Colon (tissue), 2 donors: ENCODE results near the gene ABTB2.
"Not testable (repeated sequence)": the region's sequence is repeated elsewhere in the genome, so short reads cannot be mapped to it uniquely, and the experiment has no call there.

Experiments
- FAIRE-seq: peaks from 2 replicates; lab custom pipeline; 2012; peaks lifted over from hg19 to GRCh38; lab: Jason Lieb, UNC
- donor health status: control.
- donor health status: control.

The ABTB2 gene

DNA sequence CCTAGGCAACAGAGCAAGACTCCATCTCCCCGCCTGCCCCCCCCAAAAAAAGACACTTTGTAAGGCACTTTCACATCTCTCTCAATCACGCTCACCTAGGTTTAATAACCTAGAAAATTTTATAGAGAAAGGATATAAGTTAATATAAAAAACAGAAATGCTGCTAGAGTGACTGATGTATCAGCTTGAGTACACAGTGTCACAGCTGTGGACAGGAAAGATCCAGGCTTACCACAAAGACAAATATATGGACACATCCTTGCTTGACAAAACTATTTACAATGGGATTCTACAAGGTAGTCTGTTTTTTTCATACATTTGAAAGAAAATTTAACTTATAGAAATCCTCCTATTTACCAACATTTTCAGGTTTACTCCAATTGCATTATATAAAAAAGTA lies 96.7 kb downstream of the ABTB2 start:
- no peak for FAIRE-seq

DNA sequence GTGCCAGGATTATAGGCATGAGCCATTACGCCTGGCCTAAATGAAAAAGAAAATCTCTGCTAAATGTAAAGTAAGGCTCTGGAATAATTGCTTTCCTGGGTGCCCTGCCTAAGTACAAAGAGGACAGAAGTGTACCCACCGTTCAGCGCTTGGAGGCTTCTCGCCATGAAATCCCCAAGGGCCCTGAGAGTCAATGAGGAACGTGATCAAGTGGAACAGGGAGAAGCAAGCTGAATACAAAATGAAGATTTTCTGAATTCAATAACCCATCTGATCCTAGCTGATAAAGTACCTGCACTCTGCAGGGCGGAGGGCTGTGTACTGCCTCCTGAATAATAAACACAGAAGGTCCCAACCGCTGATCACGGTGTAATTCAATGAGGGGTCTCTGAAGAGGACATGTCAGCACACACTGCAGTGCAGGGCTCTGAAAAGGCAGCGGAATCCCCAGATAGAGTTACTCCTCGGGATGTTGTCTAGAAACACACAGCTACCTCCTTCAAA lies 97.7 kb downstream of the ABTB2 start:
- no peak for FAIRE-seq

DNA sequence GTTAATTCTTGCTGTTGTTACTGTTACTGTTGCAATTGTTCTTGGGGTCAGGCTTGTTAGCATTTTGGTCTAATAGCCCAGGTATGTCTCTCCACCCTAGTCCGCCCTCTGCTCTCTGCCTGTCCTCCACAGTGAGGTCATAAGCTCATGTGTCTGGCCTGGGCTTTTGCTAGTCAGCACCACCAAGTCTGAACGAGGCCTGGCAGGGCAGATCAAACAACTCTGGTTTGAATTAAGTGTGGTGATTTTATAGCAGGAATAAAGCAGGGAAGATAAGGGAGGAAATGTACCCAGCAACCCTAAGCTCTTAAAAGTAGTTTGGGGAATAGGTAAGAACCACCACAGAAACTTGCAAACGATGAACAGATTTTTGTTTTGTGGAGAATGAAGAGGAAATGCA lies 98.7 kb downstream of the ABTB2 start:
- FAIRE-seq: no peak

DNA sequence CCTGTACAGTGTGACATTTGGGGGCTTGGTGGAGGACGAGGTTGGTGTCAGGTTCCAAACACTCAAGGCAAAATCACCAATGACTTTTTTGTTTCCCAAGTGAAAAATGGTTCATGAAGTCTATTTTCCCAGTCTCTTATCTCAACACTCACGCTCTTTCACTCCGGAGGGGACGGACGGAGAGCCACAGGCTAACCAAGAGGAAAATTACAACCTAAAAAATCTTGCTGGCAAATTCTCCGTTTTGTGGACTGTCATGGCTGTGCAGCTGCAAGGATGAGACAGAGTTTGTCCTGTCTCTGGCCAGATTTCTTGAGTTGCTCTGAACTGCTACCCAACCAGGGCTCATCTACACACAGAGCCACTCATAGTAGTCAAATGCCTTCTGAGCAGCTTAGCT lies 101.2 kb downstream of the ABTB2 start:
- no peak for FAIRE-seq

DNA sequence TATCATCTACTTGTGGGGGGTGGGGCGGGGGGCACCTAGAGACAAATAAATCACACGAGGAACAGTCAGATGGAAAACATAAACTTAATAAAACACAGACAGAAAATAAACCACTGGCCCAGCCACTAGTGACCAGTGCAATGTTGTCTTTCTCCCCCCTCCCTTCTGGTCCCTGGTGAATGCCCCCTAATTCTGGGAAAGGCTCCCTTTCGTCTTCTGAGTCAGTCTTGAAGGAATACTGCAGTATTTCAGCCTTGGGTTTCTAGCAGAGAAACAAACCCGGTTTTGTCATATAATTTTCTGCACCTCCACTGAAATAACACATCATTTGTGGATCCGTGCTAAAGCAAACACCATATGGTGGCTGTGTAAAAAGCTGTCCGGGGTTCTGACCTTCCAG lies 101.7 kb downstream of the ABTB2 start:
- FAIRE-seq: no peak

DNA sequence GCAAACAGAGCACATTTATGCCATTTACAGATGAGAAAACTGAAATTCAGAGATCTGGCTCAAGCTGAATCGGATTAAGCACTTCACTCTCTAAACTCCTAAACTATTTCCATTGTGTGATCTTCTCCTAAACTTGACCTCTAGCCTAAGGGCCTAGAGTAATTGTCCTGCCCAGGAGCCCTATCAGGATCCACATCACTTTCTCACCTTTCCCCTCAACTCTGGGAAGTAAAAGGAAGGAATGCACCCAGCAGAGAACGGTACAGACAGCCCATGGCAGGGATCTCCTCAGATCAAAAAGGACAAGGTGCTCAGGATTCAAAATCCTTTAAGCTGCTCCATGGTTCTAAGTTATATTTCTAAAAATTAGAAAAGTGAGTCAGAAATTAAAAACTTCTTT lies 102.7 kb downstream of the ABTB2 start:
- no peak for FAIRE-seq

DNA sequence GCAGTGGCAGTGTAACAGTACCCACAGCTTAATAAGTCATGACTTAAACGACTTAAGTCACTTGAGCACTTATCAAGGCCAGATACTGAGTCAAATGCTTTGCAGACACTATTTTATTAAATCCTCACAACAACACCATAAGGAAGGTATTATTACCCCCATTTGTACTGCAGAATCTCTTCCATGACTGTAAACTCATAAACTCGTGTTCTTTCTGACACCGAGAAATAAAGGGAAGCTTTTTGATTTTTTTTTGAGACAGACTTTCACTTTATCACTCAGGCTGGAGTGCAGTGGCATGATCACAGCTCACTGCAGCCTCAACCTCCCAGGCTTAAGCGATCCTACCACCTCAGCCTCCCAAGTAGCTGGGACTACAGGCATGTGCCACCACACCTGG lies 103.8 kb downstream of the ABTB2 start:
- FAIRE-seq: no peak

DNA sequence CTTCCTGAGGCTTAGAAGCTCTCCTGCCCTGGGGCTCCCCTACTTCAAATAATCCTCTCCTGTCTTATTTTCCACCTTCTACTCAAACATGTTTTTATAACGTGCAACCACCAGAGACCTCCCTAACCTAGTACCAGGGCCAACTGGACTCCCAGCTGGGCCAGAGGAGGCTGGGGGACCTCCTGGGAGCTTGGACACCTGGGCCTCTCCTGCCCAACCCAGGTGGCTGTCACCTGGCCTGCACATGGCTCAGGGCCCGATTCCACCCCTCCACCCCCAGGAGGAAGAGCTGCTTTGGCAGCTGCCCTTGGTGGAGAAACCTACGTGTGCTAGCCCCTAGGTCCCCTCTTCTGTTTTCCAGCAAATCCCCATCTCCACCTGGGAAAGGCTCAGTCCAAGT lies 105.2 kb downstream of the ABTB2 start:
- FAIRE-seq: no peak

DNA sequence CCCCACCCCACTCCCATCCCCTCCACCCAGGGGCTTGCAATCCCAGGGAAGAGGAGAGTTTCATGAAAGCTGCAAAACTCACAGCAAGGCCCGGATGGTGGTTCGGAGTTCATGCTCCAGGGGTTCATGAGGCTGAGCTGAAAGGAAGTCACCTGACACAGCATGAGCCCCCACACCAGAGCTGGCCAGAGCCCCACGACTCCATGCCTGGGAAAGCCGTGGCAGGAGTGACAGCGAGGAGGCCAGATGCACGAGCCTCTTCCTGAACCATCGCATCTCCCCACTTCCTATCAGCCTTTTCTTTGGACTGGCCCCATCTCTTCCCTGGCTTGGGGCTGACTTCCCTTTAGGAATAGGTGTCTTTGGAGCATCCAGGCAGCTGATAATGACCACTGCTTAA lies 105.8 kb downstream of the ABTB2 start:
- no peak for FAIRE-seq

DNA sequence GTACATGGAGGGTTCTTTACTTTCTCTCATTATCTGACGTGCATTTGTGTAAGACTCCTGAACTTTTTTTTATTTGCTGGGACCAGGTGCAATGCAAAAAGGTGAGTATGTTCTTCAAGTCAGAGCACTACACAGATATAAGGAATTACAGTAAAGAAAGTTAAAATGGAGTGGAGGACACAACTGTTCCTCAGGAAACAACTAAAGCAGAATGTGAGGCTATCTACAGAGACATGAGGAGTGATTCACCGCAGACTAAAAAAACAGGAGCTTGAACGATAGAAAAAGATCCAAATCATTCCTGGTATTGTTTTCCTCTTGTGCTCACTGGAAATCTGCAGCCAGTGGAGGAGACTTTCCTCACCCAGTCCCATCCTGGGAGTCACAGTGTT lies 106.2 kb downstream of the ABTB2 start:
- FAIRE-seq: no peak

DNA sequence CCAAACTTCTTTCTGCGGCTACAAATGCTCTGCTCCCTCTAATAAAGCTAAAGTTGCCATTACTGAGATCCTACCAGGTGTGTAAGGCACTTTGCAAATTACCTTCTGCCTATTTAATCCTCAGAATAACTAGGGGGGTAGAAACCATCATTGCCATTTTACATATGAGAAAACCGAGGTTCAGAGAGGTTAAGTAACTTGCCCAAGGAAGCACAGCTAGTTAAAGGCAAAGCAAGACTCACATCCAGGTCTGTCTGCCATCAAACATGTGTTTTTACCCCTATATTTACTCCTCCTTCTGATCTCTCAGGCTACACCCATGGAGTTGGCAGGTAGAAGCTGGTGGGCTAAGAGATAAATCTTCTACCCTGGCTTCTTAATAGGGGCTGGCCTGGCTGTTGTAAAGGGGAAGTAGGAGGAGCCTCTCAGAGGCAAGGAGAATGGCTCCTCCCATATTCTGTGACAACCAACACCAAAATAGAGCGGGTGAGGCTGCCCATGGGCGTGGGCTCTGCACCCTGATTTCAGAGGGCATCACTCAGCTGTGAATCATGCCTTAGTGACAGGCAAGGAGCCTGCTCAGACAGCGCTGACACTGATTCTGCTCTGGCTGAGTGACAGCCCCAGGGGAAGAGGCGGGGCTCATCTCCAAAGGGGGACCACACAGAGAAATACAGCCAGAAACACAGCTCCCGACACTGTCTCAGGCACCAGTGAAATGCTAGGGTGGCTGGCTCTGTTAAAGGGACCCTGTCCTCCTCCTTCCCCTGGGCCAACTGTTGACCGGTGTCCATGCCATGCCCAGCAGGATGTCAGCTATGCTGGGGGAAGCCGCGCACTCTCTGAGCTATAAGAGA lies 106.8 kb downstream of the ABTB2 start:
- no peak for FAIRE-seq

DNA sequence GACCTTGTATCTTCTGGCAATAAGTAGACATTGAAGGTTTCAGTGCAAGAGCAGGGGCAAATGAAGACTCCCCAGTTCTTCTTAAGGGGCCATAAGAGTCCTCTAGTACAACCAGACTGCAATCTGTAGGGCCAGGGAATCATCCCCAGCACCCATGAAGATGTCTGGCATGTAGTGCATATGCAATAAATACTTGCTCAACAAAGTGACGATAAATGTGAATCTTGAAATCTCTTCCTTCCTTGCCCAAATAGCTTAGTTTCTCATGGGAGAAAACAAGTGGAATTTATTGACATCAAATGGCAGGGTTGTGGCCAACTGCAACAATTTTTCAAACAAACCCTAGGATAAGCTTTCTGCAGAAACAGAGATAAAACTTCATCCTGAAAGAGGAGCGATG lies 107.6 kb downstream of the ABTB2 start:
- FAIRE-seq: no peak

DNA sequence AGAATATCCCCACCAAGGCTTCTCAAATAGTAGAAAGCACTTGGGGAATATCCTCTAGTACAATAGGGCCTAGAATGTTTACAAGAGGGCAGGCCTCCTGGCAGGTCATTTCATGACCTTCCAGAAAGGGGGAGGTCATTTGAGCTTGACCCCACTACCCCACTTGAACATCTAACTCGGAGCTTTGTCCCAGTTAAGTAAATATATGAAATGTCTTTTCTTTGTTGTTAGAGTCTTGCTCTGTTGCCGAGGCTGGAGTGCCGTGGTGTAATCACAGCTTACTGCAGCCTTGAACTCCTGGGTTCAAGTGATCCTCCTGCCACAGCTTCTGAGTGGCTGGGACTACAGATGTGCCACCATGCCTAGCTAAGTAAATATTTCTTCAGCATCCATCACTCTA lies 108.4 kb downstream of the ABTB2 start:
- FAIRE-seq: no peak

DNA sequence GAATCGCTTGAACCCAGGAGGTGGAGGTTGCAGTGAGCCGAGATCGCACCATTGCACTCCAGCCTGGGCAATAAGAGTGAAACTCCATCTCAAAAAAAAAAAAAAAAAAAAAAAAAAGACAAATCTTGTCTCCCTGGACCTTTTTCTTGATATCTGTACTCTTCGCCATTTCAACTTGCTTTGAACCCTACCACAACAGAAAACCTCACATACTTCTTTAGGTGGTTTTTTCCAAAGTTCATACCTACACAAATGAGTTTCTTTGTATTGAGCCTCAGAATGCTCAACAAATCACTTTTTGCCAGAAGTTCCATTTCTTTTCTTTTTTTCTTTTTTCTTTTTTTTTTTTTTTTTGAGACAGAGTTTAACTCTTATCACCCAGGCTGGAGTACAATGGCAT lies 111.3 kb downstream of the ABTB2 start:
- not testable (repeated sequence) for FAIRE-seq

DNA sequence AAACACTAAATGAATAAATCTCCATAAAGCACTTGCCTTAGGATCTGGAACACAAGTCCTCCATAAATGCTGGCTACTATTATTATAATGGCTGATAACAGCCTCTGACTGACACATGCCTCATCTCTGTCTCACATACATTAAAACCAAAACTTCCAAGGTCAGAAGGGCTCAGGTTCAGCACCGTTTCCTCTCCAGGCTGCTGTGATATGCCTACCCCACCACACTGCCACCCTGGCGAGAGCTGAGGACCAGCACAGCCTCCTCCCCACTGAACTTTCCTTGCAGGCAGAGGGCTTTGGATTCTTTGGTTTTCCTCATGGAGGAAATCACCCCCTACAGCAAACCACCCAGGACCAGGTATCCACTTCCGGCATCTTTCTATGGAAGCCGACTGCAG lies 112.8 kb downstream of the ABTB2 start:
- no peak for FAIRE-seq

DNA sequence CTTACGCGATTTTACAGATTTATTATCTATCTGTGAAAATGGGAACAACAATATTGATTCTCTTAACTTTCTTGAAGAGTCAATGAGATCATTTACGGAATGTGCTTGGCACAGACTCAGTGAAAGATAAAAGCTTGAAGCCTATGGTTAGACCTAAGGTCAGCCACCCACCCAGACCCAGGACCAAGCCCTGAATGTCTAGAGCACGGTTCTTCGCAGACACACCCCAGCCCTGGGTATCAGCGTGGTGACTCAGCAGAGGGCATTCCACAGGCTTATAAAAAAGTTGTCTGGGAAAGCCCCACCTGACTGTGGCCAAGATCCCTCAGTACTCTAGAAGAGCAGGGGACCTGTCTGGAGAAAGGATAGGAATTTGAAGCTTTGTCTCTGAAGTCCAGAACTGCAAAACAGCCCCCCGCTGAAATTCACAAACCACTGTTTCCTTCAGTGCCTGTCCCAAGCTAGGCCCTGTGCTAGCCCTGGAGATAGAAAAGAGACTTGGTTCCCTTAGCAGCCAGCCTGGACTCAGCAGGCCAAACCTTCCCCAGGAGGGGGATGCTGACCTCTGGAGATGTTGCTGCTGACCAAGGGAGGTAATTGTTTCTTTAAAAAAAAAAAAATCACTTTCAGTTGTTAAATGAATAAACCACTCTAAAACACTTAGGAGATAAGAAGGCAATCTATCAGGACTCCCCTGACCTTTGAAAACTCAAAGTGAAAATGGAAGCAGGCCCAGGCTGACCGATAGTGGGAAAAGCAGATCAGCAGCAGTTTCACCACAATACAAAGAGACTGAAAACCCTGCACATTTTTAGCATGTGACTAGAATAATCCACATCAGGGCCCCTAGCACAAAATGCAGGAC lies 114.0 kb downstream of the ABTB2 start:
- no peak for FAIRE-seq

DNA sequence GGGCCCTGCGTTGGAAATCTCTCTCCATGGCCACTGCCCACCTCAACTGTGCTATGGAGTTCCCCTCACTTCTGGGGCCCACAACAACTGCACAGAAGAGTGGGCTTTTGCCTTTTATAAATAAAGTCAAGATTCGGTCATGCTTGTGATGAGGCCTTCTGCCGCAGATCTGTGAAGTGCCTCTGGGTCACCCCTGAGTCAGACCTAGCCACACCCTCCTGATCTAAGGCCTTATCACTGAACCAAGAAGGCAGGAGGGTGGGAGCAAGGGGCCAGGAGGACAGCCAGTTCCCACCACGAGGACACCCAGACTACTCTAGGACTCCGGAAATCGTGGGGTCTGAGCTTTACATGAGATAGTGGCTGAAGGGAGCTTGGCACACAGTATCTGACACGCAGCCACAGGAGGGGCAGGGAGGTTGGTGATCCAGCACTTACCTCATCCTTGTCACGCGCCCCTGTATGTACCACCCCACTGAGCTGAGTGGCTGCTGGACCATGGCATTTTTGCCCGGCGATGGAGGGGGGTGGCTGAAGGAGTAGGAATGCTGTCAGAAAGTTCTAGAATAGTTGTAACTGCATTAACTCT lies 115.7 kb downstream of the ABTB2 start:
- no peak for FAIRE-seq

DNA sequence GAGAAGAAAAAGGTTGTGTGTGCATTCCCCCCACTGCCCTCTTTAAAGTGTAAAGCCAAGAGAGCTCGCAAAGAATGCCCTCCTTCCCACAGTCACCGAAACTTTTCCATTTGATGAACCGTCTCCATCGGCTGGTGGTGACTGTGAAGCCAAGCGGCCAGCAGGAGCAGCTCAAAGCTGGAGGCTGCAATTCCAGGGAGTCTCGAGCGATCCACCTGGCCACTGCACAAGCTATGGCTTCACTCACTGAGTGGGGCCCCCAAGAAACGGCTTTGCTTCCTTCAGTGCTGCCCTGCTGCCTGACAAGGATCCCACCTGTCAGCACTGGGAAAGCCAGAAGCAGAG lies 117.7 kb downstream of the ABTB2 start:
- no peak for FAIRE-seq

DNA sequence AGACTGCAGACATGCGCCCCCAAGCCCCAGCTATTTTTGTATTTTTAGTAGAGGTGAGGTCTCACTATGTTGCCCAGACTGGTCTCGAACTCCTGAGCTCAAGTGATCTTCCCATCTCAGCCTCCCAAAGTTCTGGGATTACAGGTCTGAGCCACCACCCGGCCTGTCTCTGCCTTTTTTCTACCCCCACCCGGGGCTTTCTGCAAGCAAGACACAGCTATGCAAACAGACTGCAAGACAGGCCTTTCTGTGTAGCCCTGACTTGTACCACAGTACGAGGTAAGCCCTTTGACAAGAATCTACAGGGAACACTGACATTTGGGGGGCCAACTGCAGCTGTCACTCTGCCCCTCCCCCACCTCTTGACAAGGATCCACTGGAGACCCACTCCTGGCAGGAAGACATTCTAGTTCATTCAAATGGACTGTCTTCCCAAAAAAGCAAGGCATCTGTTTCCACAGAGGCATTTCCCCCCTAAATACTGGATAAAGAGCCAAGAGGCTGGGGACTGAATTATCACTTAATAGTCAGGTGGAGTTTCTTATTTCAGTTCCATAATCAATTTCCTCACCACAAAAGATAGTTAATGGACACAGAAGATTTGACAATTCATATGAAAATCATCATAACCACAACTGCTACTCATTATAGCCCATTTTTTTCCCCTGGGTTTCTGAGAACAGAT lies 118.2 kb downstream of the ABTB2 start:
- FAIRE-seq: no peak

DNA sequence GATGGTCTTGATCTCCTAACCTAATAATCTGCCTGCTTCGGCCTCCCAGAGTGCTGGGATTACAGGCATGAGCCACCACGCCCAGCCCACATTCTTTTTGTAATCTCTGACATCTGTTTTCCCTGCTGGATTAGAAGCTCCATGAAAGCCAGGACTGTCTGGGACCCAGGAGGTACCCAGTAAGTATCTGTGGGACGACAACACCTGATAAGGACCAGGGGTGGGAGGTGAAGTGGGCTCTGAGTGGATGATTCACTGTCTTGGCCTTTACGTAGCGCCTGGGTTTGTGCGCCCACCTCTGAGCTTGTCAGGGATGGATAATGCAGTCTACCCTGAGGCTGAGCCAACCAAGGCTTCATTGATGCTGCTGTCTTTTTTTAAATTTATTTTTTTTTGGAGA lies 118.8 kb downstream of the ABTB2 start:
- no peak for FAIRE-seq

DNA sequence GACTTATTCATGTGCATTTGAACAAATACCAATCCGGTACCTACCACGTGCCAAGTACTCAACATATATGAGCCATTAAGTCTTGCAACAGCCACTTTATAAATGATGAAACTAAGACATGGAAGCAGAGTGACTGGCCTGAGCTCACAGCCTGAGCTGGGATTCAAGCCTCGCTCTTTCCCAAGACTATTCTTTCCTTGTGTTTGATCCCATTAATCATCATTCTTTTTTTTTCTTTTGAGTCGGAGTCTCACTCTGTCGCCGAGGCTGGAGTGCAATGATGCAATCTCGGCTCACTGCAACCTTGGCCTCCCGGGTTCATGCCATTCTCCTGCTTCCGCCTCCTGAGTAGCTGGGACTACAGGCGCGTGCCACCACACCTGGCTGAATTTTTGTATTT lies 119.3 kb downstream of the ABTB2 start:
- no peak for FAIRE-seq

DNA sequence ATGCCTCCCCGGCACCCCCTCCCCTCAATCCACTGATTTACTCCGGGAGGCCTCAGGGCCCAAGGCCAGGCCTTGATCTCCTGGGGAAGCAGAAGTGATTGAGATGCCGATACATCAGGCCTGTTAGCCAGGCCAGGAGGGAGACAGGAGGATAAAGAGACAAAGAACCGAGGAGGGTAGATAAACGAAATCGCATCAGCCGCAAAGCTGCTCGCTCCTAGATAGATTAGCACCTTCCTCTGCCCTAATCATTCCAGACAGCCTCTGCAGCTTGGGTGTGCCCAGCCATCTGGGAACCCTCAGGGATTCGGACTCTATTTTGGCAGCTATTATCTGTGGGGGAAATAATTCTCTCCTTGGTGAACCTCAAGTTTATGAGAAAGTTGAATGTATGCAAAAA lies 121.2 kb downstream of the ABTB2 start:
- no peak for FAIRE-seq
